Hepatocyte (in vitro differentiated cells): ENCODE data around the gene PDCD7. TPM values are rescaled to one million over a fixed set of nuclear protein-coding genes. Genes with fewer than 3 reads are reported as not detected.

Source experiments
- DNase-seq: peaks from one replicate; pipeline ENCODE4 v3.0.0-alpha.2; 2016; ENCODE audit warnings: low spot score
- H2AFZ ChIP-seq: fragments of 200-600 bp; sonication (generic); 2 replicates; pipeline ENCODE4 v1.6.0; 2016; ENCODE audit warnings: antibody characterized with exemption, mild to moderate bottlenecking
- H3K27ac ChIP-seq: fragments of 200-600 bp; sonication (generic); 2 replicates; pipeline ENCODE4 v1.5.1; 2016; ENCODE audit warnings: mild to moderate bottlenecking
- H3K27me3 ChIP-seq: fragments of 200-600 bp; sonication (generic); 2 replicates; pipeline ENCODE4 v1.6.1; 2016
- H3K36me3 ChIP-seq: fragments of 200-600 bp; sonication (generic); replicated peaks from 2 replicates; pipeline ENCODE4 v1.5.1; 2016; ENCODE audit warnings: low read depth; ENCODE audit not compliant: insufficient read depth
- H3K4me1 ChIP-seq: fragments of 200-600 bp; sonication (generic); 2 replicates; pipeline ENCODE4 v1.5.1; 2016; ENCODE audit warnings: mild to moderate bottlenecking, moderate library complexity; ENCODE audit not compliant: insufficient read depth
- H3K4me2 ChIP-seq: fragments of 200-600 bp; sonication (generic); 2 replicates; pipeline ENCODE4 v1.6.0; 2016
- H3K4me3 ChIP-seq: fragments of 200-600 bp; sonication (generic); 2 replicates; pipeline ENCODE4 v1.5.1; 2016; ENCODE audit warnings: mild to moderate bottlenecking
- H3K79me2 ChIP-seq: fragments of 200-600 bp; sonication (generic); 2 replicates; pipeline ENCODE4 v1.6.0; 2017; ENCODE audit warnings: mild to moderate bottlenecking
- H3K9me2 ChIP-seq: fragments of 200-600 bp; sonication (generic); replicated peaks from 2 replicates; pipeline ENCODE4 v1.6.0; 2017; ENCODE audit warnings: mild to moderate bottlenecking; ENCODE audit not compliant: insufficient read depth
- H3K9me3 ChIP-seq: fragments of 200-600 bp; sonication (generic); 2 replicates; pipeline ENCODE4 v1.5.1; 2016; ENCODE audit warnings: low read depth, mild to moderate bottlenecking
- H4K20me1 ChIP-seq: fragments of 200-600 bp; sonication (generic); 2 replicates; pipeline ENCODE4 v1.6.0; 2016; ENCODE audit warnings: mild to moderate bottlenecking; ENCODE audit not compliant: insufficient read depth, poor library complexity, severe bottlenecking
- EZH2 ChIP-seq: fragments of 200-600 bp; sonication (generic); IDR thresholded peaks from 2 replicates; pipeline ENCODE4 v1.6.1; 2016; ENCODE audit warnings: antibody characterized with exemption, mild to moderate bottlenecking, borderline replicate concordance
- EZH2phosphoT487 ChIP-seq: fragments of 200-600 bp; sonication (generic); IDR thresholded peaks from one replicate; pipeline ENCODE4 v1.6.1; 2018; ENCODE audit warnings: antibody characterized with exemption, mild to moderate bottlenecking, low read depth, moderate library complexity; ENCODE audit not compliant: unreplicated experiment, severe bottlenecking
- WGBS: methylation state at CpG from one replicate; pipeline ENCODE4 v1.1.6; 2016; ENCODE audit warnings: low lambda C conversion rate; ENCODE audit errors: missing lambda C conversion rate; 5-methylcytosine and 5-hydroxymethylcytosine counted together
- polyA plus RNA-seq: library from polyadenylated mRNA; unstranded; fragments of >200 nt; fragmentation: Nextera tagmentation; extraction: Ambion mirVana; gene quantifications from 2 replicates; pipeline ENCODE4 v1.2.1, GENCODE V29; 2016
- total RNA-seq: library from RNA; depleted of rRNA; stranded (reverse); fragments of >200 nt; gene quantifications from 2 replicates; pipeline ENCODE4 v1.2.3, GENCODE V29; 2014
- TF ChIP-seq, protein P1 (sequence below): fragments of 200-600 bp; sonication (generic); IDR thresholded peaks from 2 replicates; pipeline ENCODE4 v1.5.1; 2016; ENCODE audit warnings: antibody characterized with exemption, mild to moderate bottlenecking; ENCODE audit not compliant: poor library complexity

The PDCD7 gene
- total and polyA plus RNA-seq, 2 experiments from 2014 or later, result 13.6 to 15.2 TPM

DNA sequence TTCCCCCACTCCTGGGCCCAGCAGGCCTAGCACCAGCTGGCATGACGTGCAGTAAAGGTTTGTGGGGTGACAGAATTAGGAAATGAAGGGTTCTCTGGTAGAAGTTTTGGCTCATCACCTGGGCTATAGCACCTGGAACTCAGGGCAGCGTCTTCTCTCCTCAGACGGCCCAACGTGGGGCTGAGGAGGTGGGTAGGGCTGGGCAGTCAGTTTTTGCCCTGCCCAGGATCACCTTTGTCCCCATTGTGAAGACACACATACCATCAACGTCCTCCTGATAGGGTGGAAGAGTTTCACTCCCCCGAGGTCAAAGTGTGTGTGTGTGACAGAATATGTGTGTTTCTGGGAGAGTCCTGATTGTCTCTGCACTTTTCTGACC is 45.0 kb downstream of the PDCD7 start:
- Histone ChIP-seq H3K4me3 (no peak overlapping the region), H3K27me3 (no peaks in the 10 kb centered on the region), H2AFZ (no peak overlapping the region), H3K27ac (peak overlapping the region; percentile 93), H3K79me2 (no peaks in the 10 kb centered on the region), H3K36me3 (no peaks in the 10 kb centered on the region), H3K4me2 (peak overlapping the region; percentile 52), H3K9me2 (no peaks in the 10 kb centered on the region), H3K4me1 (peaks cover 55% of the 10 kb centered on the region), H4K20me1 (no peaks in the 10 kb centered on the region), H3K9me3 (no peaks in the 10 kb centered on the region)
- DNase-seq, result no peak
- TF ChIP-seq, protein P1, sequence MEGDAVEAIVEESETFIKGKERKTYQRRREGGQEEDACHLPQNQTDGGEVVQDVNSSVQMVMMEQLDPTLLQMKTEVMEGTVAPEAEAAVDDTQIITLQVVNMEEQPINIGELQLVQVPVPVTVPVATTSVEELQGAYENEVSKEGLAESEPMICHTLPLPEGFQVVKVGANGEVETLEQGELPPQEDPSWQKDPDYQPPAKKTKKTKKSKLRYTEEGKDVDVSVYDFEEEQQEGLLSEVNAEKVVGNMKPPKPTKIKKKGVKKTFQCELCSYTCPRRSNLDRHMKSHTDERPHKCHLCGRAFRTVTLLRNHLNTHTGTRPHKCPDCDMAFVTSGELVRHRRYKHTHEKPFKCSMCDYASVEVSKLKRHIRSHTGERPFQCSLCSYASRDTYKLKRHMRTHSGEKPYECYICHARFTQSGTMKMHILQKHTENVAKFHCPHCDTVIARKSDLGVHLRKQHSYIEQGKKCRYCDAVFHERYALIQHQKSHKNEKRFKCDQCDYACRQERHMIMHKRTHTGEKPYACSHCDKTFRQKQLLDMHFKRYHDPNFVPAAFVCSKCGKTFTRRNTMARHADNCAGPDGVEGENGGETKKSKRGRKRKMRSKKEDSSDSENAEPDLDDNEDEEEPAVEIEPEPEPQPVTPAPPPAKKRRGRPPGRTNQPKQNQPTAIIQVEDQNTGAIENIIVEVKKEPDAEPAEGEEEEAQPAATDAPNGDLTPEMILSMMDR, result no peak
- TF ChIP-seq EZH2phosphoT487, result no peak
- TF ChIP-seq EZH2, result no peak
- 33% methylated on average over 6 of the region's 6 CpGs for WGBS

DNA sequence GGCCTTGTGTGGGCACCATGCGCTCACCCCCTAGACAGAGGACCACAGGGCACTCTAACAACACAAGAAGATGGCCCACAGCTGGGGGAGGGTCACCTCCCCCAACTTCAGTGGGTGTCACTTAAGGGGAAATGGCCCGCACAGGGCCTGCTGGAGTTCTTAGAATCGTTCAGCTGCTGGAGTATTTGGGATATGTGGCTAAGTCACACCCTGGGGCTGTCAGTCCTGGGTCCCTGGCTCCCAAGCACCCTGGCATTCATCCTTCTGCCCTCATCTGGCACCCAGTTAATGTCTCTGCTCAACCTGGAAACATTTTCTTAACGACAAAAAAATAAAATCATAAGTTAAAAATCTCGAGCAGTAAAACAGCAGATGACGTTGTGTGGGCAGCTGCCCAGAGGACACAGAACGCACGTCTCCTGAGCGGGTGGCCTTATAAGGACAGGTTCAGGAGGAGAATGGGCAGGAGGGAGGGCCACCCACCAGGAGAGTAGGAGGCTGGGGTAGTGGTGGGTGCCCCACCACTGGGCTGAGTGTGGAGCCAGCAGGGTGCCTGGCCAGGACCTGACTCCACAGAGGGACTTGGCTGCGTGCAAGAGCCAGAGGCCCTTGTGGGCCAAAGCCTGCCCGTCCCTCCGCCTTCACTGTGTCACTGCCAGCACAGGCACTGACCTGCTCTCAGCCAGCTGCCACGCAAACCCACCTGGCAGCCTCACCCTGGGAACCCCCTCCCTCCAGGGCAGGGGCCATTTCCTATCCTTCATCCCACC is 45.5 kb downstream of the PDCD7 start:
- no peak overlapping the region for H3K4me2 ChIP-seq
- H3K4me1 ChIP-seq, result peaks cover 59% of the 10 kb centered on the region
- TF ChIP-seq, protein P1, result no peak
- no peak for TF ChIP-seq EZH2
- no peak for TF ChIP-seq EZH2phosphoT487

DNA sequence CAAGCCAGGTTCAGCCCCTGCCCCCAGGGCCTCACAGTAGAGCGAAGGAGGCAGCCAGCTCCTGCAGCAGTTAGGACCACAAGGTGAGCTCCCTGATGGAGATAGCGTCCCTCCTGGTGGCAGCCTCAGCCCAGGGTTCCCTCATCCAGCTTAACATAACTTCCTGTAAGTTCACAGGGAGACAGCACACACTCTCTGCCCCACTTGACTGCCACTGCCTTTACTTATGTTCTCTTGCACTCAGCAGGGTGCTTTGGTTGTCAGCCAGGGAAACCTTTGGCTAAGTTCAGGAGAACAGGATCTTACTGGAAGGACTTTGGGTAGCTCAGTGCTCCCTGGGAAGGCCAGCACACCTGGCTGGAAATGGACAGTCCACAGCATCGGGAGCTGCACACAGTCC is 46.2 kb downstream of the PDCD7 start:
- WGBS, result 84% methylated on average over 3 of the region's 3 CpGs
- Histone ChIP-seq H4K20me1 (no peaks in the 10 kb centered on the region), H3K4me3 (no peak overlapping the region), H3K4me2 (no peak overlapping the region), H3K79me2 (no peaks in the 10 kb centered on the region), H3K9me3 (no peaks in the 10 kb centered on the region), H3K27me3 (no peaks in the 10 kb centered on the region), H3K4me1 (peaks cover 66% of the 10 kb centered on the region), H3K36me3 (no peaks in the 10 kb centered on the region), H3K9me2 (no peaks in the 10 kb centered on the region), H2AFZ (no peak overlapping the region), H3K27ac (peak overlapping the region; percentile 93)
- TF ChIP-seq, protein P1, result no peak
- TF ChIP-seq EZH2 (no peak), EZH2phosphoT487 (no peak)
- DNase-seq, result no peak

More for the DNA sequence above, 45.5 kb downstream of the PDCD7 start:
- Histone ChIP-seq H3K36me3 (no peaks in the 10 kb centered on the region), H3K4me3 (no peak overlapping the region), H3K79me2 (no peaks in the 10 kb centered on the region), H2AFZ (no peak overlapping the region), H3K27me3 (no peaks in the 10 kb centered on the region), H3K9me2 (no peaks in the 10 kb centered on the region), H4K20me1 (no peaks in the 10 kb centered on the region), H3K9me3 (no peaks in the 10 kb centered on the region), H3K27ac (peak overlapping the region; percentile 93)
- DNase-seq, result no peak
- WGBS, result 70% methylated on average over 13 of the region's 13 CpGs
